ENCODE data around the gene BAIAP2.

GRCh38 chr17:81163703-81164370 lies 128.9 kb downstream of the BAIAP2 start:
- TF ChIP-seq CTCF (IDR thresholded peaks at IDR 0.05; ENCODE audit: low read length) (no peak), EZH2 (optimal IDR thresholded peaks at IDR 0.05; ENCODE audit: low read depth, low read length) (no peak), EZH2phosphoT487 (IDR thresholded peaks at IDR 0.05; ENCODE audit: low read length) (no peak)
